HepG2 (cell line): ENCODE results near the gene SLC16A1. TPM values are rescaled to one million over a fixed set of nuclear protein-coding genes. Genes with fewer than 3 reads are reported as not detected.

ENCODE experiments used
- ATAC-seq: fragments of 200-7000 bp; cut with Tn5 transposase; 3 replicates; pipeline ENCODE4 v1.9.1; 2020; ENCODE audit warnings: mild to moderate bottlenecking, moderate library complexity
- BruUV-seq: library from RNA; stranded (reverse); fragments of 400-500 nt; replicated peaks from 2 replicates; lab custom pipeline; 2021; lab: Mats Ljungman, UMichigan
- CTCF ChIA-PET: fragments of 300-600 bp; formaldehyde crosslinking; extraction: SDS; loops from one replicate; lab custom pipeline; 2021; ENCODE audit warnings: low total read pairs, inconsistent platforms, low intra/inter-chr PET ratio; lab: Yijun Ruan, JAX
- POLR2A ChIA-PET: fragments of 350-600 bp; sonication (Branson Sonifier 250); formaldehyde crosslinking; loops from one replicate; lab custom pipeline; 2020; ENCODE audit warnings: antibody characterized with exemption, inconsistent platforms; lab: Yijun Ruan, JAX
- DNase-seq: peaks from one replicate; pipeline ENCODE4 v3.0.0-alpha.2; 2015; ENCODE audit warnings: low spot score
- FAIRE-seq: peaks from 3 replicates; lab custom pipeline; 2011; peaks lifted over from hg19 to GRCh38; lab: Jason Lieb, UNC
- H2AFZ ChIP-seq: one replicate; pipeline ENCODE4 v1.6.1; 2011; ENCODE audit warnings: low read length, inconsistent platforms
- H3K27ac ChIP-seq: fragments of 300-600 bp; 3 replicates; pipeline ENCODE4 v1.8.0; 2011; ENCODE audit warnings: mixed run types, mild to moderate bottlenecking, mixed read lengths, low read length, inconsistent platforms; ENCODE audit not compliant: insufficient read depth; ENCODE audit errors: extremely low read length
- H3K27me3 ChIP-seq, 2 experiments: fragments of 200-600 bp in 1 of 2; 2 replicates in 1 of 2; 3 replicates in 1 of 2; pipeline versions ENCODE4 v1.6.0 to v1.8.0; 2011; ENCODE audit warnings: low read length in 2 of 2, mild to moderate bottlenecking in 2 of 2, moderate library complexity in 2 of 2, inconsistent platforms in 1 of 2; ENCODE audit not compliant: insufficient read depth in 2 of 2, control insufficient read depth in 1 of 2
- H3K36me3 ChIP-seq, 2 experiments: fragments of 200-600 bp in 1 of 2; replicated peaks in 1 of 2; 2 replicates in 1 of 2; 3 replicates in 1 of 2; pipeline versions ENCODE4 v1.5.1 to v1.8.0; 2011; ENCODE audit warnings: low read length in 2 of 2, inconsistent platforms in 1 of 2; ENCODE audit not compliant: insufficient read depth in 2 of 2, control insufficient read depth in 1 of 2
- H3K4me1 ChIP-seq: 2 replicates; pipeline ENCODE4 v1.5.1; 2012; ENCODE audit warnings: low read length, inconsistent platforms; ENCODE audit not compliant: insufficient read depth
- H3K4me2 ChIP-seq: 2 replicates; pipeline ENCODE4 v1.6.0; 2011; ENCODE audit warnings: low read depth, low read length, inconsistent platforms
- H3K4me3 ChIP-seq, 3 experiments: fragments of 200-600 bp in 1 of 3; sonication (generic), shearing (Covaris generic) in 1 of 3; replicated peaks in 1 of 3; 2 replicates each; pipeline ENCODE4 v1.5.1; 2011 to 2016; ENCODE audit warnings: low read length in 3 of 3, inconsistent platforms in 2 of 3, low read depth in 2 of 3, mild to moderate bottlenecking in 2 of 3, control low read depth in 1 of 3, mixed read lengths in 1 of 3; ENCODE audit not compliant: insufficient read depth in 1 of 3
- H3K79me2 ChIP-seq: one replicate; pipeline ENCODE4 v1.6.1; 2011; ENCODE audit warnings: low read length, inconsistent platforms; ENCODE audit not compliant: insufficient read depth
- H3K9ac ChIP-seq: 2 replicates; pipeline ENCODE4 v1.6.0; 2011; ENCODE audit warnings: mild to moderate bottlenecking, low read depth, low read length, inconsistent platforms; ENCODE audit not compliant: insufficient read depth
- H3K9me3 ChIP-seq: 2 replicates; pipeline ENCODE4 v1.5.1; 2012; ENCODE audit warnings: mild to moderate bottlenecking, low read length
- H4K20me1 ChIP-seq: 2 replicates; pipeline ENCODE4 v1.6.0; 2011; ENCODE audit warnings: inconsistent platforms, mild to moderate bottlenecking, low read length, moderate library complexity; ENCODE audit not compliant: insufficient read depth
- E2F2 ChIP-seq: sonication (generic); formaldehyde crosslinking; IDR thresholded peaks from 2 replicates; pipeline ENCODE4 v1.4.0; 2020; ENCODE audit warnings: missing genetic modification reagents, borderline replicate concordance
- ERF ChIP-seq: IDR thresholded peaks from 2 replicates; pipeline ENCODE4 v1.6.1; 2018; ENCODE audit warnings: missing biosample characterization, missing genetic modification reagents
- HNF4A ChIP-seq: sonication (generic); formaldehyde crosslinking; IDR thresholded peaks from 2 replicates; pipeline ENCODE4 v1.4.0; 2020; ENCODE audit warnings: missing genetic modification reagents
- ISL2 ChIP-seq: sonication (generic); formaldehyde crosslinking; IDR thresholded peaks from 2 replicates; pipeline ENCODE4 v1.5.0; 2020; ENCODE audit warnings: missing genetic modification reagents
- KMT2A ChIP-seq: sonication (generic); formaldehyde crosslinking; IDR thresholded peaks from 2 replicates; pipeline ENCODE4 v1.4.0; 2020; ENCODE audit warnings: missing genetic modification reagents
- NFAT5 ChIP-seq: sonication (generic); formaldehyde crosslinking; IDR thresholded peaks from 2 replicates; pipeline ENCODE4 v1.4.0; 2020; ENCODE audit warnings: missing genetic modification reagents
- REPIN1 ChIP-seq: sonication (generic); formaldehyde crosslinking; IDR thresholded peaks from 2 replicates; pipeline ENCODE4 v1.8.0; 2022; ENCODE audit warnings: missing genetic modification reagents, low read depth, mild to moderate bottlenecking, borderline replicate concordance
- ZNF546 ChIP-seq: sonication (generic); formaldehyde crosslinking; conservative IDR thresholded peaks from 2 replicates; pipeline ENCODE4 v1.8.1; 2023; ENCODE audit warnings: mild to moderate bottlenecking, missing genetic modification reagents
- ZNF615 ChIP-seq: sonication (generic); formaldehyde crosslinking; IDR thresholded peaks from 2 replicates; pipeline ENCODE4 v1.5.0; 2020; ENCODE audit warnings: mild to moderate bottlenecking, missing genetic modification reagents, borderline replicate concordance
- ZNF660 ChIP-seq: sonication (generic); formaldehyde crosslinking; IDR thresholded peaks from 2 replicates; pipeline ENCODE4 v1.5.1; 2020; ENCODE audit warnings: mild to moderate bottlenecking, low read depth, missing genetic modification reagents, borderline replicate concordance
- ZNF687 ChIP-seq: sonication (generic); formaldehyde crosslinking; IDR thresholded peaks from 2 replicates; pipeline ENCODE4 v1.5.1; 2020; ENCODE audit warnings: mild to moderate bottlenecking, missing genetic modification reagents, moderate library complexity
- WGBS: methylation state at CpG from one replicate; pipeline ENCODE4 v1.1.6; 2017; ENCODE audit warnings: low lambda C conversion rate; 5-methylcytosine and 5-hydroxymethylcytosine counted together
- in situ Hi-C: cut with HindIII; loops from 2 replicates; pipeline ENCODE4 v1.10.0; 2017; ENCODE audit warnings: low pct_unique_long_range_greater_than_20kb; ENCODE audit not compliant: extremely low pct_ligation_motif_present
- intact Hi-C: fragments of 100-400 bp; cut with micrococcal nuclease; formaldehyde crosslinking; loops from one replicate; pipeline ENCODE4 v1.10.0; 2022; ENCODE audit not compliant: unreplicated experiment
- polyA plus RNA-seq, 8 experiments: library from polyadenylated mRNA; depleted of rRNA in 3 of 8; stranded (reverse) in 7 of 8; unstranded in 1 of 8; fragments of >200 nt; fragmentation: Illumina TruSeq in 4 of 8; extraction: Trizol in 4 of 8; gene quantifications; 2 replicates each; pipeline versions ENCODE4 v1.2.1 to v1.2.3, GENCODE V29; 2011 to 2016; ENCODE audit warnings: low read depth in 4 of 8, missing spikeins in 1 of 8, mixed read lengths in 1 of 8; ENCODE audit not compliant: insufficient read depth in 1 of 8
- total RNA-seq, 5 experiments: library from RNA; depleted of rRNA; stranded (reverse); fragments of >200 nt; fragmentation: Illumina TruSeq; extraction: Trizol; gene quantifications; 2 replicates each; pipeline ENCODE4 v1.2.3, GENCODE V29; 2016; ENCODE audit warnings: low read depth in 1 of 5

Gene SLC16A1
- total and polyA plus RNA-seq, 2 of the 13 experiments (the other 11 are each of a cell fraction or from before 2014, with no cell fraction given), result 106 to 142 TPM

GRCh38 chr1:112894561-112895011 is 61.4 kb downstream of the SLC16A1 start:
- ChIA-PET POLR2A (no interaction called here), CTCF (no interaction called here)
- in situ Hi-C loops, result no loop called here
- no peak overlapping the region for H2AFZ ChIP-seq
- no TSS peak for BruUV-seq
- ATAC-seq (no peak), FAIRE-seq (no peak), DNase-seq (no peak)
- H3K4me3 ChIP-seq, result no peak overlapping the region
- H3K9ac ChIP-seq, result no peak overlapping the region
- H3K9me3 ChIP-seq, result peaks cover 26% of the 10 kb centered on the region
- no peaks in the 10 kb centered on the region; a peak in 1 of 5 replicates for H3K27me3 ChIP-seq
- H3K4me1 ChIP-seq, result no peaks in the 10 kb centered on the region
- no peaks in the 10 kb centered on the region for H4K20me1 ChIP-seq
- H3K79me2 ChIP-seq, result no peaks in the 10 kb centered on the region
- no peaks in the 10 kb centered on the region for H3K36me3 ChIP-seq
- no peak overlapping the region for H3K4me2 ChIP-seq
- WGBS, result 90% methylated on average over 4 of the region's 35 CpGs
- H3K27ac ChIP-seq, result no peak overlapping the region
- intact Hi-C loops, result no loop called here
- TF ChIP-seq ZNF615 (no peak), ZNF546 (no peak), REPIN1 (CRISPR knock-in tag) (no peak), ISL2 (CRISPR knock-in tag) (no peak), NFAT5 (CRISPR knock-in tag) (no peak), ZNF687 (no peak), KMT2A (CRISPR knock-in tag) (no peak), ERF (no peak), ZNF660 (CRISPR knock-in tag) (no peak), HNF4A (no peak), E2F2 (no peak)
